B cell (primary cell): ENCODE measurements around the gene PAK6.

Experiments used
- EZH2 ChIP-seq: IDR thresholded peaks from 2 replicates; pipeline ENCODE4 v1.6.1; 2012; ENCODE audit warnings: borderline replicate concordance, low read depth, mild to moderate bottlenecking, moderate library complexity, low read length; ENCODE audit not compliant: insufficient read depth, poor library complexity, severe bottlenecking
- TF ChIP-seq, protein P1 (sequence below): fragments of 200-600 bp; IDR thresholded peaks from one replicate; pipeline ENCODE4 v1.8.0; 2022; ENCODE audit warnings: antibody characterized with exemption, mild to moderate bottlenecking

DNA sequence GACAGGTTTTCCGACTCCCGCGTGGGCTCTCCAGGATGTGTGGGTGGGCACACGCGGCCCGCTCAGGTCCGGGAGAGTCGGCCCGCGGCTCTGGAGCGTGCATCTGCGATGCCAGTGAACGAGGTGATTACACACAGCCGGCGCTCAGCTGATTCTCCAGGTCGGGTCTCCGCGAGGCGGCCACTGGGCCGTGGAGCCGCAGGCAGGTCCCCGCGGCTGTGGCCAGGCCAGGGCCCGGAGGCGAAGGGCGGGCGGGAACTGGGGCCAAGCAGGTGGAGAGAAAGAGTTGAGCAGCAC is 13.2 kb downstream of the PAK6 start:
- TF ChIP-seq, protein P1, sequence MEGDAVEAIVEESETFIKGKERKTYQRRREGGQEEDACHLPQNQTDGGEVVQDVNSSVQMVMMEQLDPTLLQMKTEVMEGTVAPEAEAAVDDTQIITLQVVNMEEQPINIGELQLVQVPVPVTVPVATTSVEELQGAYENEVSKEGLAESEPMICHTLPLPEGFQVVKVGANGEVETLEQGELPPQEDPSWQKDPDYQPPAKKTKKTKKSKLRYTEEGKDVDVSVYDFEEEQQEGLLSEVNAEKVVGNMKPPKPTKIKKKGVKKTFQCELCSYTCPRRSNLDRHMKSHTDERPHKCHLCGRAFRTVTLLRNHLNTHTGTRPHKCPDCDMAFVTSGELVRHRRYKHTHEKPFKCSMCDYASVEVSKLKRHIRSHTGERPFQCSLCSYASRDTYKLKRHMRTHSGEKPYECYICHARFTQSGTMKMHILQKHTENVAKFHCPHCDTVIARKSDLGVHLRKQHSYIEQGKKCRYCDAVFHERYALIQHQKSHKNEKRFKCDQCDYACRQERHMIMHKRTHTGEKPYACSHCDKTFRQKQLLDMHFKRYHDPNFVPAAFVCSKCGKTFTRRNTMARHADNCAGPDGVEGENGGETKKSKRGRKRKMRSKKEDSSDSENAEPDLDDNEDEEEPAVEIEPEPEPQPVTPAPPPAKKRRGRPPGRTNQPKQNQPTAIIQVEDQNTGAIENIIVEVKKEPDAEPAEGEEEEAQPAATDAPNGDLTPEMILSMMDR: no peak
- TF ChIP-seq EZH2: no peak
